ENCODE results near the gene YBX1.
"Not testable (repeated sequence)": the region's sequence is repeated elsewhere in the genome, so short reads cannot be mapped to it uniquely, and the experiment has no call there.

Gene YBX1

GRCh38 chr1:42703888-42704464 is 21.8 kb downstream of the YBX1 start:
- peaks cover 6% of the 10 kb centered on the region for H3F3A ChIP-seq (ENCODE audit: insufficient read depth, low read length)
- H4K20me1 ChIP-seq (ENCODE audit: insufficient read depth, low read length), result no peaks in the 10 kb centered on the region
- no peak overlapping the region for H3K4me2 ChIP-seq (ENCODE audit: low read length)
- no peaks in the 10 kb centered on the region for H3K79me2 ChIP-seq (ENCODE audit: insufficient read depth, low read length)
- no peaks in the 10 kb centered on the region for H3K27me3 ChIP-seq (ENCODE audit: insufficient read depth, low read length)
- H3K4me1 ChIP-seq (ENCODE audit: insufficient read depth, low read length, severe bottlenecking), result no peaks in the 10 kb centered on the region
- H2AFZ ChIP-seq (ENCODE audit: low read length), result no peak overlapping the region
- no peaks in the 10 kb centered on the region for H3K9me2 ChIP-seq (ENCODE audit: low read depth, low read length)
- no peaks in the 10 kb centered on the region for H3K9me3 ChIP-seq (ENCODE audit: low read length)
- peaks cover 98% of the 10 kb centered on the region for H3K36me3 ChIP-seq (ENCODE audit: insufficient read depth, low read length)
- H3K27ac ChIP-seq (ENCODE audit: low read depth, low read length, poor library complexity, severe bottlenecking), result no peak overlapping the region
- no peak overlapping the region for H3K9ac ChIP-seq (ENCODE audit: low read length)
- H3K4me3 ChIP-seq (ENCODE audit: low read depth, low read length, poor library complexity, severe bottlenecking), result no peak overlapping the region
- TF ChIP-seq CTCF (IDR thresholded peaks at IDR 0.05; ENCODE audit: low read length), result no peak
- TF ChIP-seq EZH2 (IDR thresholded peaks at IDR 0.05; ENCODE audit: borderline replicate concordance, low read length), result no peak

- not testable (repeated sequence) for H3K4me3 ChIP-seq (ENCODE audit: low read depth, low read length, poor library complexity, severe bottlenecking); H3K9me2 ChIP-seq (ENCODE audit: low read depth, low read length); H3F3A ChIP-seq (ENCODE audit: insufficient read depth, low read length); H4K20me1 ChIP-seq (ENCODE audit: insufficient read depth, low read length); H3K27ac ChIP-seq (ENCODE audit: low read depth, low read length, poor library complexity, severe bottlenecking); H3K27me3 ChIP-seq (ENCODE audit: insufficient read depth, low read length); H3K79me2 ChIP-seq (ENCODE audit: insufficient read depth, low read length); H3K4me1 ChIP-seq (ENCODE audit: insufficient read depth, low read length, severe bottlenecking); H3K9ac ChIP-seq (ENCODE audit: low read length); H3K4me2 ChIP-seq (ENCODE audit: low read length); H2AFZ ChIP-seq (ENCODE audit: low read length); H3K9me3 ChIP-seq (ENCODE audit: low read length)
- peaks cover 76% of the 10 kb centered on the region for H3K36me3 ChIP-seq (ENCODE audit: insufficient read depth, low read length)
These were observed 30.6 kb downstream of the YBX1 start for GRCh38 chr1:42712808-42713207.

GRCh38 chr1:42713293-42713692 is 31.1 kb downstream of the YBX1 start:
- TF ChIP-seq EZH2 (IDR thresholded peaks at IDR 0.05; ENCODE audit: borderline replicate concordance, low read length) (no peak), CTCF (IDR thresholded peaks at IDR 0.05; ENCODE audit: low read length) (no peak)
- Histone ChIP-seq H3K36me3 (ENCODE audit: insufficient read depth, low read length) (peaks cover 71% of the 10 kb centered on the region), H2AFZ (ENCODE audit: low read length) (no peak overlapping the region), H3K9me2 (ENCODE audit: low read depth, low read length) (no peaks in the 10 kb centered on the region), H3K9me3 (ENCODE audit: low read length) (peaks cover 4% of the 10 kb centered on the region), H4K20me1 (ENCODE audit: insufficient read depth, low read length) (no peaks in the 10 kb centered on the region), H3K4me3 (ENCODE audit: low read depth, low read length, poor library complexity, severe bottlenecking) (no peak overlapping the region), H3K4me1 (ENCODE audit: insufficient read depth, low read length, severe bottlenecking) (no peaks in the 10 kb centered on the region), H3K27ac (ENCODE audit: low read depth, low read length, poor library complexity, severe bottlenecking) (no peak overlapping the region), H3K4me2 (ENCODE audit: low read length) (no peak overlapping the region), H3K79me2 (ENCODE audit: insufficient read depth, low read length) (no peaks in the 10 kb centered on the region), H3F3A (ENCODE audit: insufficient read depth, low read length) (no peaks in the 10 kb centered on the region), H3K9ac (ENCODE audit: low read length) (no peak overlapping the region), H3K27me3 (ENCODE audit: insufficient read depth, low read length) (no peaks in the 10 kb centered on the region)

GRCh38 chr1:42714441-42714840 is 32.2 kb downstream of the YBX1 start:
- H2AFZ ChIP-seq (ENCODE audit: low read length); H3K9me2 ChIP-seq (ENCODE audit: low read depth, low read length); H3K9ac ChIP-seq (ENCODE audit: low read length); H3K9me3 ChIP-seq (ENCODE audit: low read length); H3K4me1 ChIP-seq (ENCODE audit: insufficient read depth, low read length, severe bottlenecking); H3K4me2 ChIP-seq (ENCODE audit: low read length); H3K27me3 ChIP-seq (ENCODE audit: insufficient read depth, low read length); H3K4me3 ChIP-seq (ENCODE audit: low read depth, low read length, poor library complexity, severe bottlenecking); H3K79me2 ChIP-seq (ENCODE audit: insufficient read depth, low read length); H3K27ac ChIP-seq (ENCODE audit: low read depth, low read length, poor library complexity, severe bottlenecking); H4K20me1 ChIP-seq (ENCODE audit: insufficient read depth, low read length); H3F3A ChIP-seq (ENCODE audit: insufficient read depth, low read length): not testable (repeated sequence)
- peaks cover 64% of the 10 kb centered on the region for H3K36me3 ChIP-seq (ENCODE audit: insufficient read depth, low read length)
